ENCODE measurements around the gene PCYT2. TPM values are rescaled to one million over a fixed set of nuclear protein-coding genes. Genes with fewer than 3 reads are reported as not detected.

Gene PCYT2
- total RNA-seq, 1 experiment from 2014 or later, result 39.7 TPM

DNA sequence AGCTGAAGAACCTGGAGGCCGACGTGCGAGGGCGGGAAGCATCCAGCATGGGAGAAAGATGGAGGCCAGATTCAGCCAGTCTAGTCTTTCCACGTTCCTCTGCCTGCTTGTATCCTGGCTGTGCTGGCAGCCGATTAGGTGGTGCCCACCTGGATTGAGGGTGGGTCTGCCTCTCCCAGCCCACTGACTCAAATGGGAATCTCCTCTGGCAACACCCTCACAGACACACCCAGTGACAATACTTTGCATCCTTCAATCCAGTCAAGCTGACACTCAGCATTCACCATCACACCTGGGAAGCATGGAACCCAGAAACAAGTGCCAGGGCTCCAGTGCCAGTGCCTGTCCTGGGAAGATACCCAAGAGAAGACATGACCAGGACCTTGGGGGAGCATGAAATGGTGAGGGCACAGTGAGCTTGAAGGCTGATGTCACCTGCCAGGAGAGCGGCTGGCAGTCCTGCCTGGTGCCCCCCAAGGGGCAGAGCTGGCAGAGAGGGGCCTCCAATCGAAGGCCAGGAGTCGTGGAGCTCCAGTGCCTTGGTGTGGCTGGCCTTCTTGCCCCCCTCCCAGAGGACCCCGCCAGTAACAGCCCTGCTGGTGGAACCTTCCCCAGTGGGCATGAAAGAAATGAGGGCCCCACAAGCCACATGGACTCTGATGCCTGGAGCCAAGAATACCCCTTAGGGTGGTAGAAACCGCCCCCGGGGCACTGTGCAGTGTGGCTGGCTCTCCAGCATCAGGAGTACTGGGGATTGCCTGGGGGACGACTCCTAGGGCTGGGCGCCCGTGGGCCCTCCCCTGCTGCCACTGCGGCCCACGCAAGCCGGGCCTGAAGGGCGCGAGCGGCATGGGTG lies 9.8 kb downstream of the PCYT2 start:
- no peak for DNase-seq (ENCODE audit: low read depth)

DNA sequence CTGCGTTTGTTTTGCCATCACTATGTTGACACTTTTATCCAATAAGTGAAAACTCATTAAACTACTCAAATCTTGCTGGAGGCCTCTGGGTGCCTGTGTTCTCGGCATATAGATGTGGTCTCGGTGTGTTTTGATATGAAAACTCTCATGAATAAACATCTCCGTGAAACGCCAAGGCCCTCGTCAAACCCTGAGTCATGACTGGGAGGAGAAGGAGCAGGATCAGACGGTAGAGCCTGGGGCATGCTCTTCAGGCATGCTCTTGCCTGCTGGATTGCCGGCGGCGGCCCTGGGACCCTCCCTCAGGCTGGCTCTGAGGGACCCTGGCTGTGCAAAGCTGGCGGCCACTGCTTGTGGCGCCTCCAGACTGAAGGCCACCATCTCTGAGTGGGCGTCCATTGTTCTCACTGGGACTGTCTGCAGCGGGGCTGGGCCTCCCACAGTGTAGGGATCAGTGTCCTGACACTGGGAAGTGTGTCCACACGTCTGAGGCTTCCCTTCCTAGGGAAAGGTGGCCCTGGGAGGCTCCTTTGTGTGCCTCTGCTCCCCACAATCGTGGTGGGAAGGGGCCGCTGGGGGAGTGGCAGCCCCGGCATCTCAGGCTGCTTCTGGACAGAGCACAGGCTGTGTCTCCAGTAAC lies 10.9 kb downstream of the PCYT2 start:
- DNase-seq (ENCODE audit: low read depth), result no peak

- no peak for DNase-seq (ENCODE audit: low read depth)
Measured at GRCh38 chr17:81899514-81900166, 11.6 kb downstream of the PCYT2 start.

DNA sequence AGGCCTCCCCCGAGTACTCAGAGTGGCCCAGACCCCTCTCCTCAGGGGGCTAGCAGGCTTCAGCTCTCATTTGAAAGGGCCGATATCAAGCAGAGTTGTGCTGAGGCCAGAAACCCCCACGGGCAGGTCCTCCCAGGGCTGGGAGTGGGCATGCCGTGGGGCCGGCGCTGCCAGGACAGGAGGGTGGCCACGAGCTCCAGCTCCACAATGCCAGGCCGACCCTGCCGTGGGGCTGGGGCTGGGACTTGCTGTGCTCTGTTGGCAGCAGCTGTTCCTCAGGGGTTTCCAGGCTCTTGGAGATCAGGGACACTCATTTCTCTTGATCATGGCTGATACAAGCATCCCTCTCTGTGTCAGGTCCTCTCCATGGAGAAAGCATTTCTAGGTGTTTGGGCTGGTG lies 12.3 kb downstream of the PCYT2 start:
- no peak for DNase-seq (ENCODE audit: low read depth)

- DNase-seq (ENCODE audit: low read depth), result peak; percentile 94
Measured at GRCh38 chr17:81898029-81898866, 13.0 kb downstream of the PCYT2 start.

DNA sequence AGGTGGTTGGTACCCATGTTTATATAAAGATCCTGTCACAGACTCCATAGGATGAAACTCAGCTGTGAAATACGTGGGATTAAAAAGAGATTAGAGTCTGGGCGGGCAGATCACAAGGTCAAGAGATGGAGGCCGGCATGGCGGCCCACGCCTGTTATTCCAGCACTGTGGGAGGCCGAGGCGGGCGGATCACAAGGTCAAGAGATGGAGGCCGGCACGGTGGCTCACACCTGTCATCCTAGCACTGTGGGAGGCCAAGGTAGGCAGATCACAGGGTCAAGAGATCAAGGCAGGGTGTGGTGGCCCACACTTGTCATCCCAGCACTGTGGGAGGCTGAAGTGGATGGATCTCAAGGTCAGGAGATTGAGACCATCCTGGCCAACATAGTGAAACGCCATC lies 15.8 kb downstream of the PCYT2 start:
- DNase-seq (ENCODE audit: low read depth), result no peak

DNA sequence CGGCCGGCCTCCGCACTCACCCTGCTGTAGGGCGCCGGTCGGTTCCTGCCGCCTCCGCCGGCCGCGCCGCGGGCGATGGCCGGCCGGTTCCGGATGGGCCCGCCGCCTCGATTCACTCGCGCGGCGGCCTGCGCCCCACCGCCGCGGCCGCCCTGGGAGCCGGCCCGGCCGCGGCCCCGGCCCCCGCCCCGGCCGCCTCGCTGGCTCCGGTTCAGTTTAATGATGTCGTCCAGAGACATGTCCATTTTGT lies 20.0 kb downstream of the PCYT2 start:
- DNase-seq (ENCODE audit: low read depth), result no peak

GRCh38 chr17:81890447-81891302 lies 20.5 kb downstream of the PCYT2 start:
- DNase-seq (ENCODE audit: low read depth), result no peak

DNA sequence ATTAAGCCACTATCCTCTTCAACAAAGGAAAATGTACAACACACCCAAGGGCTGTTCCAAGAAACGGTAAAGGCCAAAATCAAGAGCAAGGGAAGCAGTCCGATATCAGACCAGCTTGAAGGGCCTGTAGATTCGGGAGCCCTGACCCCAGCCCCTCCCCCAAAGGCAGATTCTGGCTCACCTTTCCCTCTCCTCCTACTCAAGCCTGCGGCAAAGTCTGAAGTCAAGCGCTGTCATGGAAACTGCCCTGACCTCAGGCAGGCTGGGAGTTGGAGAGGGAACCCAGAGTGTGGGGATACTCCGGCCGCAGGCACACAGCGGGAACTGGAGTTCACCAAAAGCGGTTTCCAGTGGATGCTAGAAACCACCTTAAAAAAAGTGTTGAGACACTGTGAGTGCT lies 21.6 kb downstream of the PCYT2 start:
- DNase-seq (ENCODE audit: low read depth), result no peak

DNA sequence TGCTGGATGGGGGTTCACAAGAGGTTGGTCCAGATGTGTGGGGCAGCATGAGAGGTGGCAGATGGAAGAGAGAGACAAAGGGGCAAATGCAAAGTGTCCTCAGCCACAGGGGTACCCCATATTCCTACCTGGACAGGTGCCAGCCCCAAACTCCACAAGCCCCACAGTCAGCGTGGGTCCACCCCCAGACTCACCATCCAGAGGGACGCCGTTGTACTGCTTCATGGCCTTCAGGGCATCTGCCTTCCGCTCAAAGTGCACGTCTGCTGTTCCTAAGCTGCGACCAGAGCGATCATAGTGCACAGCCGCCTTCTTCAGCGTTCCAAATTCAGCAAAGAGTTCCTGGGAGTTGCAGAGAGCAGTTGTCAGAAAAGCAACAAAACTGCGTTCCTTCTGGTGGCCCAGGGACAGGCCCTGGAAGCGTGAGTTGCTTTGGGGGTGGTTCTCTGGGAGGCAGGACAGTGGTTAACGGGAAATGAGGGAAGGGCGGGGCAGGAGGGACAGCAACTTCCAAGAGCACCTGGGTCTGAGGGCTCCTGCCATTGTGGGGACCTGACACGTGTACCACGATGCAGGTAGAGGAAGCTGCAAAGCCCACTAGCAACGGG lies 22.1 kb downstream of the PCYT2 start:
- no peak for DNase-seq (ENCODE audit: low read depth)

- no peak for DNase-seq (ENCODE audit: low read depth)
Measured at GRCh38 chr17:81888105-81888987, 22.9 kb downstream of the PCYT2 start.

DNA sequence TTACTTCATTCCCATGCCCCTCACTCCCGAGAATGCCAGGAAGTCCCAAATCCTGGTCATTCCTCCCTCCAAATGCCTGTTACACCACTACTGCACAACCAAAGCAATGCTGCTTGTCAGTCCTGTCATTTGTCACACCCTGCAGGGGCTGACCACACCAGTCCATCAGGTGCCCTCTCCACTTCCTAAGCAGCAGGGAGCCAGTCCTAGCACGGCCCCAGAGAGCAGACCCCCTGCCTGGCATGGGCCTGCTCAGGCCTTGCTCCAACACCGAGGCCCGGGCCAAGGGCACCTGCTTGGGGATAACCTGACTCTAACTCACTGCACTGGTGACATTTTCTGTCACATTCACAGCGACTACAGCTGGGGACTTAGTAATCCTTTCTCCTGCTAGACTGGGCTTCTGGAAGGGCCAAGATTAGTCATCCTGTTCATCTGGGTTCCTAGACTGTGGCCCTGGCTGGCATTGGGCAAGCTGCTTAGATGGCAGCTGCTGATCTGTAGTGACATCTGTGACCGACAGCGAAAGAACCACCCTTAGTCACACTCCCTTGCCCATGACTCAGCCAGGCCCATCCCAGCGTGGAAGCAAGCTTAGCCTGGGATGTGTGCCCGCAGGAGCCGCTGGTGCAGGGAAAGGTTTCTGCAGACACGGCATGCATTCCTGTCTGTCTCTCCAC lies 25.2 kb downstream of the PCYT2 start:
- peak; percentile 97 for DNase-seq (ENCODE audit: low read depth)

DNA sequence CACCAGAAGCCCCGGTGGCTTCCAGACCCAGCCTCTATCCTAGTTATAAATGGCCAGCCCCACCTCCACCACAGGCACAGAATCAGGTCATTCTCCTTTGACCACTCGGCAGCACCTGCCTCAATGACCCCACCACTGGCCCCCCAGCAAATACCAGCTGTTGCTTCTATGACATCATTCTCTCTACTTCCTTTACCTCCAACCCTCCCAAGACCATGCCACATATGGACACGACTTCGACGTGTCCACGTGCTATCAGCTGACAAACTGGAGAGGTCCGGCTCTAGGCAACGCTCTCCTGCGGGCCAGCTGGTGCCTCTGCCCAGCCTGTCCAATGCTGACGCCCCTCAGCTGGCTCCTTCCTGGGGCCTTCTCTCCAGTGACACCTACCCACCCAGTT lies 25.7 kb downstream of the PCYT2 start:
- DNase-seq (ENCODE audit: low read depth), result no peak

GRCh38 chr17:81884968-81885367 lies 26.2 kb downstream of the PCYT2 start:
- DNase-seq (ENCODE audit: low read depth), result no peak

DNA sequence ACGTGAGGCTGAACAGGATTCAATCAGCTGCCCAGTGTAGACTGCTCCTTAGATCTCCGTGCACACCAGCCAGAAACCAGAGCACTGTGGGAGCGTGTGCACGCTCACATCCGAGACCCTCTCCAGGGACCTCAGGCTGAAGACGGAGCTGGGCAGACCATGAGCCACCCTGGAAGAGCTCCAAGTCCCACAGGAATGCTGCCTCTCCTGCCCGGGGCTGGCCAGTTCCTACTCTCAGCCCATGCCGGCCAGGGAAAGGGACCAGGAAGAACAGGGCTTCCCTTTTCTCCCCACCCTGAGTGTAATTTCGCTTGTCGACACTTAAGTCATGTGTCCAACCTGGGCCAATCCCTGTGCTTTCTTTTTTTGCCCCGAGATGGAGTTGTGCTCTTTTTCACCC lies 26.7 kb downstream of the PCYT2 start:
- DNase-seq (ENCODE audit: low read depth), result peak; percentile 56

DNA sequence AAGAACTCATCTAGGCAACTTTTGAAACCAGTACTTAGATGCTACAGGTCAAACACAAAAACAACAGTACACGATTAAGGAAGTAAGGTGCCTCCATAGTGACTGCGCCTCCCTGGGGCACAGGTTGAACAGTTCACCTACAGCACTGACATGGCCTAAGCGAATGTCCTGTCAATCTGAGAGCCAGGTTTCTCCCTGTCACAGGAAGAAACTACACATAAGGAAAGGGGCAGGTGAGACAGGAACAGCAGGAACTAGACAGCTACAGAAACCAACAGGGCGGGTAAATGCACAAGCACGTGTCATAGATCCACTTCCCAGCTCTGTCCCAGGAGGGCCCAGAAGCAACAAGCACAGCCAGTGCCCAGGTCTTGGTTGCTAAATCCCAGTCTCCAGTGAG lies 32.1 kb downstream of the PCYT2 start:
- no peak for DNase-seq (ENCODE audit: low read depth)

DNA sequence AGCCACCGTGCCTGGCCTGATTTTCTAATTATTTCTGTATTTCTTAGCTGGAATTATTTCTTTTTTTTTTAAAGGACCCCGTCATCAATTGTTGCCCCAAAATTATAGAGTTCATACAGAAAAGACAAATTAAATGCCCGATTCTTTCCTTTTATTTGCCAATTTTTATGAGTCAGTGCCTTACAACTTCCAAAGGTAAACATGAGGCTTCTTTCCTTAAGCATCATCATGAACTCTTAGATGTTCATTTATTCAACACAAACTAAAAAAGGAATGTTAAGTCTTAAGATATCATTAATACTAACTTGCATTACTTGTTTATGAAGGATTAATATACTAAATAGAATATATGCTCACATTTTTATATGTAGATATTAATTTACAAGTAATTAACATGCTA lies 32.9 kb downstream of the PCYT2 start:
- no peak for DNase-seq (ENCODE audit: low read depth)

DNA sequence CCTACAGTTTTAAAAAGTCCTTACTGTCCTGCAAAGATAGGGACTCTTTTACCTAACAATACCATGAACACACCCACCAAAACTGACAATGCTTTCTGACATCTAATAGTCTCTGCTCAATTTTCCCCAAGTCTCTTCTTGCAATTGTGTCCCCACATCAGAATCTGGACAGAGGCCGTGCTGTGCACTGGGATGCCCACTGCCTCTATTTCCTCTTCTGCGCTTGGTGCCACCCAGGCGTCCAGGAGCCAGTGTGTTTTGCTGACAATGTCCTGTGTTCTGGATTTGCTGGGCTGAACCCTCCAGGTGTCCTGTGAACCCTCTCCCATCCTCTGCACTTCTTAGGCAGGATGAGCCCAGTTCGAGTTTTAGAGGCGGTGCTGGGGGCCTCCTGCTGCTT lies 33.6 kb downstream of the PCYT2 start:
- no peak for DNase-seq (ENCODE audit: low read depth)
